Femur (tissue), 1 donor: ENCODE measurements around the gene OSTM1.

ENCODE experiments used
- DNase-seq: peaks from one replicate; pipeline ENCODE4 v3.0.0-alpha.2; 2017

Gene OSTM1

DNA sequence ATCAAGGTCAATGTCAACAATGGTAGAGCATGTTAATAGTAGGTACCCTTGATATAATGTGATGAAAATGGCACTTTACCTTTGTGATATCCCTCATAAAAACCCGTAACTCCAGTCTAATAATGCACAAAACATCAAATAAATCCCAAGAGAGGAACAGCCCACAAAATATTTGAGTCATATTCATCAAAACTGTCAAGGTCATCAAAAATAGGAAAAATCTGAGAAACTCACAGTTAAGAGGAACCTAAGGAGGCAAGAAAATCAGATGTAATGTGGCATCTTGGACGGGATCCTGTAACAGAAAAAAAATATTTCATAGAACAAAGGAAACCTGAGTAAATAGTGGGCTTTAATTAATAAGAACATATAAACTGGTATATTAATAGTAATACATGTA is 25.5 kb upstream of the OSTM1 start:
- DNase-seq = no peak

- DNase-seq = no peak
Observed at GRCh38 chr6:108097882-108098281, 23.3 kb upstream of the OSTM1 start.

DNA sequence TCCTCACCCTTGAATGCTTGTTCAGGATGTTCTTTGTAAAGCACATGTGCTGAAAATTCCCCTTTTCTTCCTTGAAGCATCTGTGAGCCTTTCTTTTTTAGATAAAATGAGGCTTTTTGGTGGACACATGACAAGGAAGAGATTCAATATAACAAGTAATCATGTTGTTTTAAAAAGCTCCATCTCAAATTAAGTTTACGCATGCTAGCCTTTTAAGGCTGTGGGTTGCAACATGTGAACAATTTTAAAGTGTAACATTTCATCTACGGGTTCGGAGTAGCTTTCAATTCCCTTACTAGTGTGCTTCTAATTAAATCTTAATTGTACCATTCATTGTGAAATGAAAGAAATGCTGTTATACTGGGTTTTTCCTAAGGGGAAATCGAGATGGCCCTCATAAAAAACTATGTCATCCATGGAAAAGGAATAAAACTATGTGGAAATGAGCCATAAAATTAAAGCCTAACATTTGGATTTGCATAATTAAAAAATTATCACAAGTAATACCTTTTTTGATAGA is 19.3 kb upstream of the OSTM1 start:
- no peak for DNase-seq

GRCh38 chr6:108091288-108091687 is 16.7 kb upstream of the OSTM1 start:
- DNase-seq = no peak

DNA sequence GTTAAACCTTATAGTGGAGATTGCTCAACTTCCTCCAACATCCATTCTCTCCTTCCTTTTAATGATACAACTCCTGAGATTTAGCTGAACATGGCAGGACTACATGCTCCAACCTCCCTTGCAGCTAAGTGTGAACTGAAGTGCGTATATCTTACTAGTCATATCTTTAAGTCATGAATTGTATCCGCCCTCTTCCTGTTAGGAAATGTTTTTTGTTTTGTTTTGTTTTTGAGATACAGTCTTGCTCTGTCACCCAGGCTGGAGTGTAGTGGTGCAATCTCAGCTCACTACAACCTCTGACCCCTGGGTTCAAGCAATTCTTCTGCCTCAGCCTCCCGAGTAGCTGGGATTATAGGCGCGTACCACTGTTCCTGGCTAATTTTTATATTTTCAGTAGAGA is 8.8 kb upstream of the OSTM1 start:
- no peak for DNase-seq

DNA sequence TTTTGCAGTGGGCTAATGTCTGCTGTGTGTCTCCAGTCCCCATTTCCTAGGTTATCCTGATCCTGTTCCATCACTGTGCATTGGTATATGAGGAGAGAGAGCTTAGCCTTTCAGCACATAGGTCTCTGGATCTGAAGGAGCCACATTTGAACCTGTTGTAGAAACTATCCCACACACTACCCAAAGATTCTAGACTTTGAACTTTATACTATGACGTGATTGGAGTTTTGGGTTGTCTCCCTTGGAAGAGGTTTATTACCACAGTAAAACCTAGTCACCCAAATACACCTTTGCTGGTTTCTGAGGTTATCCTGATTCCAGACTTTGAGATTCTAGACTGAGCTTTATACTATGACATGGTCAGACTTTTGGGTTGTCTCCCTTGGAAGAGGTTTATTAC is 8.0 kb upstream of the OSTM1 start:
- DNase-seq = no peak

- DNase-seq = no peak
Observed at GRCh38 chr6:108080010-108080780, 5.7 kb upstream of the OSTM1 start.

GRCh38 chr6:108078191-108078590 is 3.6 kb upstream of the OSTM1 start:
- no peak for DNase-seq

DNA sequence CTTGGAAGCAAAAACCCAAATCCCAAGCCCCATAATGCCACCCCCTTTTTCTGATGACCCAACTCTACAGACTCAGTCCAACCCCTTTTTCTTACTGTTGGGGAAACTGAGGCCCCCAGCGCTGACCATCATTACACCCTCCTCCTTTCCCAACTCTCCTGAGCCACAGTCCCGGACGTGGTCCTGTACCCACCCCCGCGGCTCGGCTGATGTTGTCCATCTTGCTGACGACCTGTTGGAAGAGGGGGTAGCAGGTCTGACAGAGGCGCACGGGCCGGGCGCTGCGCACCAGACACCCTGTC is 533 bp downstream of the OSTM1 start:
- DNase-seq = no peak

DNA sequence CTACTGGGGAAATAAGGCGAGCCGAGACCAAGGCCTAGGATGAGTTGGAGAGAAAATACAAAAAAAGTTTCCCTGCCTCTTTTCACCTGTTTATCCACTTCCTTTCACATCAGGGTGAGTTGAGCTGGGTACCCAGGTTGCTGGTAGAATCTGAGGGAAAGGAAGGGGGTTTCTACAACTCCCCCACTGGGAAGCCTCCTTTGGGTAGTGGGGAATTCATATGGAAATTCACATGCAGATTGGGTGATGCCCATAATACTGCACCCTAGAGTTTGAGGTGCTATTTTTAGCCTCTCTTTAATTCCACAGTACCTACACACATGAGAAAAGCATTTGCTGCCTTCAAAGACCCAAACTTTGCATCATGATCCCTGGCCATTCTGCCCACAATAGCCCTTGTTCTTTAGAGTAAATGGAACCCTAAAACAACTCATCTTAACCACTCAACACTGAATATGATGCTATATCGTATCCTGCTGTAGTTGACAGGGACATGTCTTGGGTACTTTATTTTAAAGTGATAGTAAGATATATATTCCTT is 2.7 kb downstream of the OSTM1 start:
- no peak for DNase-seq

DNA sequence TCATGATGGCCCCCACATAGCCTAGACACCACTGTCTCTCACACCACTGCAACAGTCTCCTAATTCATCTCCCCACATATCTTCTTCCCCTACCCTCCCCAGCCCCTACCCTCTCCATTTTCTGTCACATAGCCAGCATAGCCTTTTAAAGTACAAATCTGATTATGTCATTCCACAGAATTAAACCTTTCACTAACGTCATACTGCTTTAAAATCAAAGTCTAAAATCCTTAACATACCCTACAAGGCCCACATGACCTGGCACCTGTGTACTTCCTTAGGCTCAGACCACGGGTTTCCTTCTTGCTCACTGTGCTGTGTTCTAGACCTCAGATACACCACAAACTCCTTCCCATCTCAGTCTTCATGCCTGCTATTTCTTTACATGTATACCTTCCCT is 5.9 kb downstream of the OSTM1 start:
- DNase-seq = no peak

GRCh38 chr6:108068182-108068581 is 6.4 kb downstream of the OSTM1 start:
- DNase-seq = no peak

- no peak for DNase-seq
Observed at GRCh38 chr6:108052706-108053105, 21.8 kb downstream of the OSTM1 start.

GRCh38 chr6:108051481-108051880 is 23.1 kb downstream of the OSTM1 start:
- DNase-seq = no peak

- no peak for DNase-seq
Observed at GRCh38 chr6:108039681-108040080, 34.9 kb downstream of the OSTM1 start.

- no peak for DNase-seq
Observed at GRCh38 chr6:108036884-108037283, 37.7 kb downstream of the OSTM1 start.

DNA sequence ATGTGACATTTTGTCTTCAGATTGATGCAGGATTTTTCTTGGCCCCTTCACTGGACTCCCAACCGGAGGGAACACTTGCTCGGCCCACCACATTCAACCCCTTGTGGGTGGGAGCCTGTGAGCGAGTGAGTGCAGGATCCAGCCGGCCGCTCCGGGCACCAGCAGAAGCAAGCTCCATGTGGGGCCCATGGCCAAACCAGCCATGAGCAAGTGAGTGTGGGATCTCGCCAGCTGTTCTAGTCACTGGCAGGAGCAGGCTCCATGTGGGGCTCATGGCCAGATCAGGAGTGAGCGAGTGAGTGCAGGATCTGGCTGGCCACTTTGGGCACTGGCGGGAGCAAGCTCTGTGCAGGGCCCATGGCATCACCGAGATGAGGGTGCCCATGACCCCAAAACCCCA is 42.6 kb downstream of the OSTM1 start:
- DNase-seq = no peak

DNA sequence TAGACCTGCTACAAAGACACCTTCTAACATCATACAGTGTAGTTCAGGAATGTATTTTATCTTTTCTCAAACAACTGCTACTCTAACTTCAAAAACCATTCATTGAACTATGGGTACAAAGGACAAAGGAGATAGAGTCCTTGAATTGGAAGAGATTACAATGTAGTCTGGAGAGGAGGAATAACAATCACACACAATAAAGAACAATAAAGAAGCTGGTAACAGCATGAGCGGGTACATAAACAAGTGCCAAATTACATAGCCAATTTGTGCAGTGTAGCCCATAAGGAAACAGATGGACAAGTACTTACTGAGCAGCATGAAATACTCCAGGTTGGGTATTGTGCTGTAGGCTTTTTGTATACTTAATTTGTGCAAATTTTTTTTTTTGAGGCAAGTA is 44.3 kb downstream of the OSTM1 start:
- no peak for DNase-seq

GRCh38 chr6:108029226-108029921 is 45.2 kb downstream of the OSTM1 start:
- no peak for DNase-seq

DNA sequence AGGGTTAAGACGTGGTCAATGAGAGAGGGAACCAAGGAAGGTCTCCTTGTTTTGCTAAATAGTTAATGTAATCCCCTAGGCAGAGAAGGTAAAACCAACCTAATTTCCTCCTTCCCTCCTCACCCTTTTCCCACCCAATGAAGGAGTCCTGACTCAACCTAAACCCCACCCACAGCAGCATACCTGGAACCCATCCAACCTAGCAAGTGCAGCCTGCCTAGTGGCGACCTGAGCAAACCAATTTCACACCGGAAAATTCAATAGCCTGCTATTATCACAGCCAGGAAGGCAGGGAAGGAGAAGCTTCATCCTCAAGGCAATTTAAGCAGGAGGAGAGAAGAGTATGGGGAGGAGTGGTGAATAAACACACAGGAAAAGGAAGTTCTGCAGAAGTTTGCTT is 46.9 kb downstream of the OSTM1 start:
- no peak for DNase-seq

- DNase-seq = no peak
Observed at GRCh38 chr6:108027056-108027455, 47.5 kb downstream of the OSTM1 start.

GRCh38 chr6:108024427-108025073 is 50.0 kb downstream of the OSTM1 start:
- DNase-seq = no peak

- DNase-seq = no peak
Observed at GRCh38 chr6:108020472-108021116, 53.9 kb downstream of the OSTM1 start.
